ENCODE results near the gene BAK1.
"Not testable (repeated sequence)": the region's sequence is repeated elsewhere in the genome, so short reads cannot be mapped to it uniquely, and the experiment has no call there.

BAK1 gene

DNA sequence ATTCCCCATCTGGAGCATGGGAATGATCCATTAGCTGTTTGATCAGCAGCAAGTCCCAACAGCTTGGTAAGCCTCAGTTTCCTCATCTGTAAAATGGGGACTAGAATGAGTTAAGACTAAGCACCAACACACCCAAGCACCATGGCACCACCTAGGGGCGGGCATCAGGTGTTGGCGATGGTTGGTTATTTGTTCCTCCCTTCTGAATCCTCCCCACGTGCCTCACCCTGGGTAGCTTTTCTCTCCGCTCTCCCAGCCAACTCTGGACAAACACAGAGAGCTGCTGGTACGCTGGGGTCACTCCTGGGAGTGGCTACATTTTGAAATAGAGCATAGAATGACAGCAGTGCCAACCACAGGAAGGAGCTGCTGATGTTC lies 27.7 kb upstream of the BAK1 start:
- DNase-seq (ENCODE audit: low spot score), result no peak

DNA sequence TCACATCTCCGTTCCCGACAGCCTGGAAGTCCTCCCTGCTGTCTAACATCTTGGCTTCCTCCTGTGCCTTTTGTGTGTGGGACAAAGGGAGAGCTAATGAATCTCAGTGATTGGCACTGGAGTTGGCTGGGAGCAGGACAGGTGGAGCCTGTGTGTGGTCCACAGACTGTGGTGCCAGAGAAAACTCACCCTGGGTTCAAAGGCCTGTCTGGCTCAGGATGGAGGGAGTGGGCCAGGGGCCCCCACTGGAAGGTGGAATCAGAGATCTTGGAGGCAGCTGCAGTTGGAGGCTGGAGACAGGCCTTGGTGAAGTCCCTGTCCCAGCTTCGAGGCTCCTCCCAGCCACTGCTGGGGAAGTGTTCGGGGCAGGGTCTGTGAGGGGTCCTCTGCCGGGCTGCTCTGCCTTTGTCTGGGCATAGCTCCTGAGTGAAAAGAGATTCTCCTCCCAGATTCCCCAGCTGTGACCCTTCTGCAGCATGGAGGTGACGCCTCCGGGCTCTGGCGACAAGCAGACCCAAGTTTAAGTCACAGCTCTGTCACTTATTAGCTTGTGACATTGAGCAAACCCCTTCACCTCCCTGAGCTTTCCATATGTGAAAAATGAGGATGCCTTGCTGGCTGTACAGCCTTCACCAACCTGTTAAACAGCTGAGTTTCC lies 27.2 kb upstream of the BAK1 start:
- DNase-seq (ENCODE audit: low spot score), result no peak

GRCh38 chr6:33606642-33607041 lies 26.6 kb upstream of the BAK1 start:
- DNase-seq (ENCODE audit: low spot score), result no peak

DNA sequence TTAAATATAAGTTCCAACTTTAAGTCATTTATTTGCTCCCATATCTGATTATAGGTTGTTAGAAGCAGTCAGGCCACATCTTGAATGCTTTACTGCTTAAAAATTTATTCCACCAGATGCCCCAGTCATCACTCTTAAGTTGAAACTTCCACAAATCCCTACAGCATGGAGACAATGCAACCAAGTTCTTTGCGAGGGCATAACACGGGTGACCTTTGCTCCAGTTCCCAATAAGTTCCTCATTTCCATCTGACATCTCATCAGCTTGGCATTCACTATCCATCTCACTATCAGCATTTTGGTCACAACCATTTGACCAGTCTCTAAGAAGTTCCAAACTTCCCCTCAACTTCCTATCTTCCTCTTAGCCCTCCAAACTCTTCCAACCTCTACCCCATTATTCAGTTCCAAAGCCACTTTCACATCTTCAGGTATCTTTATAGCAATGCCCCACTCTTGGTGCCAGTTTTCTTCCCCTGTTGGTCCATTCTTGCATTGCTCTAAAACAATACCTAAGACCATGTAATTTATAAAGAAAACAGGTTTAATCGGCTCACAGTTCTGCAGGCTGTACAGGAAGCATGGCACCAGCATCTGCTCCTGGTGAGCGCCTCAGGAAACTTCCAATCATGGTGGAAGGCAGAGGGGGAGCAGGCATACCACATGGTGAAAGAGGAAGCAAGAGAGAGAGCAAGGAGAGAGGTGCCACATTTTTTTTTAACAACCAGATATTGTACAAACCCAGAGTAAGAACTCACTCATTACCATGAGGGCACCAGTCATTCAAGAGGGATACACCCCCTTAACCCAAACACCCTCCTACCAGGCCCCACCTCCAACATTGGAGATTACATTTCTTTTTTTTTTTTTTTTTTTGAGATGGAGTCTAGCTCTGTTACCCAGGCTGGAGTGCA lies 25.1 kb upstream of the BAK1 start:
- no peak for DNase-seq (ENCODE audit: low spot score)

DNA sequence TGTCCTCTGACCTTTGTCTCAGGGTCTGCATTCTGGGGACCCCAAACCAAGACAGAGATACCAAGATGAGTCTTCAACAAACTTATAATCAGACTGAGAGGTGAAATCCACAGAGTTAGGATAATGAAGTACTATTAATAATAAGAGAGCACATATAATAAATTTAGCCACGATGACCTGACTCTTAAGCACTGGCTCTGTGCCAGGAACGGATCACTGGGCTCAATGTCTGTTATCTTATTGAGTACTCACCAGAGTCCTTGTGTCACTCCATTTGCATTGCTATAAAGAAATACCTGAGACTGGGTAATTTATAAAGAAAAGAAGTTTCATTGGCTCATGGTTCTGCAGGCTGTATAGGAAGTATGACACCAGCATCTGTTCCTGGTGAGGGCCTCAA lies 22.1 kb upstream of the BAK1 start:
- no peak for DNase-seq (ENCODE audit: low spot score)

GRCh38 chr6:33600761-33601160 lies 20.7 kb upstream of the BAK1 start:
- DNase-seq (ENCODE audit: low spot score), result no peak

DNA sequence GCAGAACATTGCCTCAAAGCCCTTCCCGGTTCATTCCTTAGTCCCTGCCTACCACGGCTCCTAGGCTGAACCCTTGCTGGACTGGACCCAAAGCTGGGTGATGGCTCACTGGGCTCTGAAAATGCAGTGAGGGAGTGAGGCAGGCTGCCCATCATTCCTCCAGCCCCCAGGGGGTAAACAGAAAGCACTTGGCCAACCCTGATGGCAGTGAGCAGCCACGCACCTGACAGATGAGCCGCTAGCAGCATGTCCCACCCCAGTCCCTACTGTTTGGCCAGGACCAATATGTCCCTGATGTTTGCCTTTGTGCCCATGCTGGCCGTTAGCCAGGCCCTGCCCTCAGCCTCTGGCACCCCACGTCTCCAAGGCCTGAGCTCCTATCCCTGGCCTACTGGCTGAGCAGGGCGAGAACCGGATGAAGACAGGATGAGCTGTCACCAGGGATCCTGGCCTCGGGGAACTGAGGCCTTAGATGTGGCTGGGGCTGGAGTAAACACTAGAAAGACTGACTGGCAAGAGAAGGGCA lies 19.4 kb upstream of the BAK1 start:
- no peak for DNase-seq (ENCODE audit: low spot score)

DNA sequence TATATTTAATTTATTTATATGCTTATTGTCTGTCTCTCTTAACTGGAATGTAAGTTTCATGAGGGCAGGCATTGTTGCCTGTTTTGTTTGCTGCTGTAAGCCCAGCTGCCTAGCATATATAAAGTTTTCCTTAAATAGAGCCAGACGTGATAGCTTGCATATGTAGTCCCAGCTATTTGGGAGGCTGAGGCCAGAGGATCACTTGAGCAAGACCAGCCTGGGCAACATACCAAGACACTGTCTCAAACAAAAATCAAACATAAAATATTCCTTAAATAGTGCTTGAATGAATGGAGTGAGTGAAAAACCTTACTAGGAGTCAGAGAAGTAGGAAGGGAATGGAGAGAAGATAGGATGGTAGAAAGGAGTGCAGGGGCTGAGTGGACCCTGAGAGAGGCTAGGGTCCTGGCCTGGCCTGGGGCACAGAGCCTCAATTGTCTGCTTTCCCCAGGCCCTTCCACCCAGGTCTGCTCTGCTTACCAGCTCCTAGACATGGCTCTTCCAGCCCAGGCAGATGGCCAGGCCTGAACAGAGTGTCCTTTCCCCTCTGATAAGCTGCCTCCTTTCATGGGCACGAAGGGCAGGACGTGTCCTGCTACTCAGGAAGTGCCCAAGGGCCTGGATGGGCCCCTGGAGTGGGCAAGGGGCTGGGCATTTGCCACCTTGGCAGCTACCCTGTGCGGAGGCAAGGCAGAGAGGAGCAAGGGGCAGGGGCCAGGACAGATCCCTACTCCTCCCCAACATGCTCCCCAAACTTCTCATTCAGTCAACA lies 17.7 kb upstream of the BAK1 start:
- no peak for DNase-seq (ENCODE audit: low spot score)

DNA sequence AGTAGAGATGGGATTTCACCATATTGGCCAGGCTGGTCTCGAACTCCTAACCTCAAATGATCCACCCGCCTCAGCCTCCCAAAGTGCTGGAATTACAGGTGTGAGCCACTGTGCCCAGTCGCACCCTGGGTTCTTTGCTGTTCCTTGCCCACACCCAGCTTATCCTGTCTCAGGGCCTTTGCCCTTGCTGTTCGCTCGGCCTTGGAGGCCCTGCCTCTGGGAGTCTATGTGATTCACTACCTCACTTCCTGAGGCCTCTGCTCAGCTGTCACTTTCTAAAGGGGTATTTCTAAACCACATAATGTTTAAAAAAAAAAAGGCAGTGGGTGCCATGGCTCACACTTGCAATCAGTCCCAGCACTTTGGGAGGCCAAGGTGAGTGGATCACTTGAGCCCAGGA lies 16.8 kb upstream of the BAK1 start:
- DNase-seq (ENCODE audit: low spot score), result not testable (repeated sequence)

GRCh38 chr6:33595001-33595846 lies 15.1 kb upstream of the BAK1 start:
- DNase-seq (ENCODE audit: low spot score), result no peak

DNA sequence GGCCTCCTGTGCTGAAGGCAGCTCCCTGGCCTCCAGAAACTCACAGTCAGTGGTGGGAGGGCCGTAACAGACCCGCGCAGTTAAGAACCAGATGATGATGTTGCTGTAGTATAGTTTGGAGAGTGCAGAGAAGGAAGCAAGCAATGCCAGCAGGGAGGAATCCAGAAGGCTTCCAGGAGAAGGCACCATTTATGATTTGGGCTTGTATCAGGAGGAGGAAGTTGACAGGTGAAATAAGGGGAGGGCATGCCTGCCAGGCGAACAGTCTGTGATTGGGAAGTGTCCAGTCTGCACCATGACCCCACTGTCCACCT lies 13.3 kb upstream of the BAK1 start:
- no peak for DNase-seq (ENCODE audit: low spot score)

DNA sequence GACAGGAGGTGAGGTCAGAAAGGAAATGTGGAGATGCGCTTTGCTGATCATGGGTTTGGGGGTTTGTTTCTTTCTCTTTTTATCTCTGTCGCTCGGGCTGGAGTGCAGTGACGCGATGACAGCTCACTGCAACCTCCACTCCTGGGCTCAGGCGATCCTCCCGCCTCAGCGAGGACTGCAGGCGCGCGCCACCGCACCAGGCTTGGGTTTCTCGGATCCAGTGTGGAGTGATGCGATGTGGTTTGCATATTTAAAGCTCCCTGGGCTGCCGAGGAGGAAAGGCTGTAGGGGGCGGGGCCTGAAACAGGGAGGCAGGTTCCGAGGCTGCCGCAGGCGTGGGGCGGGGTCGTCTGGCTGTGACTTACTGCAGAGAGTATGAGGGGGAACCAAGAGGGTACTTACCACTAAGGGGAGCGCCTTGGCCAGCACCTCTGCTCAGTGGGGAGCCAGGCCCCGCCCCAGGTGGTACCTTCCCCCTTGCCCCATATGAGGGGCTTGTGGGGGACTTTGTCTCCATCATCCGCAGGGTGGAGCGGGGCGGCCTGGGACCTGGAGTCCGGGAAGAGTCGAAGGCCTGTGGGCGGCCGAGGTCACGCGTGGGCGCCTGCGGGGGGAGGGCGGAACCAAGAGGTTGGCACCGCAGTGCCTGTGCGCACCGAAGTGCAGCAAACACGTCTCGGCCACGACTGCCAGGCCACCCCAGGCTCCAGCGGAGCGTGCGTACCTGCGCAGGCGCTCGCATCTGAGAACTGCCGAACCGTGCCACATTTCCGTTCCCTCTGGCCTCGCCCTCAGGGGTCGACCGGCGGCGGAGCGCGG lies 12.7 kb upstream of the BAK1 start:
- no peak for DNase-seq (ENCODE audit: low spot score)

GRCh38 chr6:33592280-33592594 lies 12.2 kb upstream of the BAK1 start:
- no peak for DNase-seq (ENCODE audit: low spot score)

DNA sequence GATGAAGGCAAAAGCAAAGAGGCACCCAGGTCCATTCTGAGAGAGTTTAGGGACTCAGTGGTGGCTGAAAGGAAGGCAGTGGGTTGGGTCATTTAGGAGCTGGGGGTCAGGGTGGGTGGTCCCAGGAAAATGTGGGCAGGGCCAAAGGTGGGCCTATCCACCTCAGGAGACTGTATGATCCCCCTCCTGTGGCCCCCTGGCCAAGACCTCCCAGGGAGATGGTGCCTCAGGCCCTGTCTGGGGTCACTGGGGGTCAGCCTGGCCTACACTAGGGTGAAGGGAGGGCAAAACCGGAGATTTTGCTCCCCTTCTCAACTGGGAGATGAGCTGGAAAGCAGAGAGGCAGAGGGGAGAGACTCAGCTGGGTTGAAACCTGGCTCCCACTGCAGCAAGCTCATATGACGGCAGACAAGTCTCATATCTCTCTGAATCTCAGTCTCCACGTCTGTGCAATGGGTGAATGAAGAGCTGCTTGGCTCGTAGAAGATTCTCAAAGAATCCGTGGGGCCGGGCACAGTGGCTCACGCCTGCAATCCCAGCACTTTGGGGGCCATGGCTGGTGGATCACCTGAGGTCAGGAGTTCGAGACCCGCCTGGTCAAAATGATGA lies 11.5 kb upstream of the BAK1 start:
- no peak for DNase-seq (ENCODE audit: low spot score)

DNA sequence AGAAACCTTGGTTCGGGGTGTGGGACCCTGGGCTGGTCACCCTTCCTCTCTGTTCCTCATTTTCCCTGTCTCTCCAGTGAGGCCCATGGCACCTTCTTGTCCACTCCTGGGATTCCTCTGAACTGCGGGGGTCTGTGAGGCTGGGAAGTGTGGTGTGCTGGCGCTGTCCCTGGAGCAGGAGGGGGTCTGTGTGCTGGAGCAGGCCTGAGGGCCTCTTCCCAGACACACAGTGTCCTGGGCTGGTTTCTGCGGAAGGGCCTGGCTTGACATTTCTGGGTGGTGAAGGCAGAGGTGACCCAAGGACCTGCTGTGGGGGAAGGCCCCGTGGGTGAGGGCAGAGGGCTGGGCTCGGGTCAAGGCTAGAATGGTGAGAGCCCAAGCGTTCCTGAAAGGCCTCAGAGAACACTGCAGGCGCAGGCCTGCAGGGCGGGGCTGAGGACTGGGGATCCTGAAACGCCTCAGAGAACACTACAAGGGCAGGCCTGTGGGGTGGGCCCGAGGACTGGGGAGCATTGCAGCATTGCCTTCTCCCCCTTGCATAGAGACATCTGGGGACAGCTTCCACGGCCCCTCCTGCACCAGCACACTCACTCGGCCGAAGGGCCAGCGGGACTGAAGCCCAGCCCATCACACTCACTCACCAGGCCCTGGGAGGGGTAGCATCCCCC lies 10.6 kb upstream of the BAK1 start:
- DNase-seq (ENCODE audit: low spot score), result no peak

- no peak for DNase-seq (ENCODE audit: low spot score)
These were observed 9.9 kb upstream of the BAK1 start for GRCh38 chr6:33589731-33590530.

DNA sequence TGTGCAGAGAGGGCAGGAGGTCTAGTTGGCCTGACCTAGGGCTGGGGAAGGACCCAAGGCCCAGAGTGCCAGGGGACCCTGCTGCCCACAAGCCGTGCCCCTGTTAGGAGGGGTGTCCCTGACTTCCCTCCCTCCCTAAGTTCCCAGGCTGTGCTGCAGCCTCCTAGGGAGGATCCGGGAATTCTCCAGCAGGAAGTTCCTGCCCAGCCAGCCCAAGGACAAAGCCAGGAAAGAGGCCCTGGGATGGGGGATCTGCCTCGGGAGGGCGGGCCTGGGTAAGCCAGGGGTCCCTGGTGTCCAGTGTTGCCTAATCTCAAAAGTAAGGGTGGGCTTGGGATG lies 9.3 kb upstream of the BAK1 start:
- no peak for DNase-seq (ENCODE audit: low spot score)

GRCh38 chr6:33588894-33589293 lies 8.8 kb upstream of the BAK1 start:
- no peak for DNase-seq (ENCODE audit: low spot score)

DNA sequence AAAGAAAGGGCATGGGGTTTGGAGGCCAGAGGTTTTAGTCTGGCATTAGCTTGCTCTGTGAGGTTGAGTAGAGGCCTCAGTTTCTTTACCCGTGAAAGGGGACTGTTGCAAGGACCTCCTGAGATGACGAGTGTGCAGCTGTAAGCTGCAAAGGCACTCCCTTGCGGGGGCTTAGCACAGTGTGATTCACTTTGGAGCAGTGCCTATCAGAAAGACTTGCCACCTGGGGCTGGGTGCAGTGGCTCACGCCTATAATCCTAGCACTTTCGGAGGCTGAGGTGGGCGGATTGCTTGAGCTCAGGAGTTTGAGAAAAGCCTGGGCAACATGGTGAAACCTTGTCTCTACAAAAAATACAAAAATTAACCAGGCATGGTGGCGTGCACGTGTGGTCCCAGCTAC lies 7.5 kb upstream of the BAK1 start:
- no peak for DNase-seq (ENCODE audit: low spot score)
